Kidney glomerular epithelial cell (primary cell): Measurements from ENCODE around the gene CNIH2.
"Not testable (repeated sequence)": the region's sequence is repeated elsewhere in the genome, so short reads cannot be mapped to it uniquely, and the experiment has no call there.

Experiments used
- DNase-seq: peaks from one replicate; lab custom pipeline; 2025; lab: John Stamatoyannopoulos, UW

Gene CNIH2

GRCh38 chr11:66291706-66292542, 13.9 kb downstream of the CNIH2 start, which contains the start of gene TMEM151A:
TSS of gene TMEM151A (plus strand) at chr11:66291894. CDS start at chr11:66292014, 120 bp downstream.
- no peak for DNase-seq

DNA sequence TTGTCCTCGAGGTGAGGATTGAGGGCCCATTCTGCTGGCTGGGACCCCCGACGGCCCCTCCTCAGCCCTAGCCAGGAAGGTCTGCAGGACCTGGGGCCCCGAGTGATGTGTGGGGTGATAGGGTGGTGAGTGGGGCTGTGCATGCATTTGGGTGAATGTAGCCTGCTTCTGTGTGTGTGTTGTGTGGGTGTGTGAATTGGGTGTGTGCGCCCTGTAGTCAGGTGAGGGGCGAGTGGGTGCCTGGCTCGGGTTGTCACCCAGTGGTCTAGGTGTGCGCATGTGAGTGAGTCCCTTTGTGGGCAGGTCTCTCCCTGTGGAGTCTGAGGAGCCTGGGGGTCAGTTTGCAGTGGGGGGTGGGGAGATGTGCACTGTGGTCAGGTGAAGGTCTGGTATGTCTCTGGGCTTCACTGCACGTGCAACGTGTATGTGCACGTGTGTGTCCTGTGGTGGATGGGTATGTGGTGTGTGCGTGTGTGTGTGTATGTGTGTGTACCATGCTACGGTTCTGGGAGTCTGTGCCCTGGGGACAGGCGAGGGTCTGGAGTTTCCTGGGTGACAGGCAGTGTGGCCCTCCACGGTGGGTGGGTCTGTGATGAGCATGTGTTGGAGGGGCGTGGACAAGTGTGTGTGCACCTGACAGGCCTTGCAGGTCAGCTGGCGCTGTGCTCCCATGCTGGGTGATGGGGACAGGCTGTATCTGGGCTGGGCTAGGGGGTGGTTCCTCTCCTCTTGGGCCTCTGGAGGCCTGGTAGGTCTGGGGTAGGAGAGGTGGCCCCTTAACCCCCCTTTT, 14.8 kb downstream of the CNIH2 start:
- no peak for DNase-seq

- no peak for DNase-seq
Measured at GRCh38 chr11:66293352-66293751, 15.4 kb downstream of the CNIH2 start.

DNA sequence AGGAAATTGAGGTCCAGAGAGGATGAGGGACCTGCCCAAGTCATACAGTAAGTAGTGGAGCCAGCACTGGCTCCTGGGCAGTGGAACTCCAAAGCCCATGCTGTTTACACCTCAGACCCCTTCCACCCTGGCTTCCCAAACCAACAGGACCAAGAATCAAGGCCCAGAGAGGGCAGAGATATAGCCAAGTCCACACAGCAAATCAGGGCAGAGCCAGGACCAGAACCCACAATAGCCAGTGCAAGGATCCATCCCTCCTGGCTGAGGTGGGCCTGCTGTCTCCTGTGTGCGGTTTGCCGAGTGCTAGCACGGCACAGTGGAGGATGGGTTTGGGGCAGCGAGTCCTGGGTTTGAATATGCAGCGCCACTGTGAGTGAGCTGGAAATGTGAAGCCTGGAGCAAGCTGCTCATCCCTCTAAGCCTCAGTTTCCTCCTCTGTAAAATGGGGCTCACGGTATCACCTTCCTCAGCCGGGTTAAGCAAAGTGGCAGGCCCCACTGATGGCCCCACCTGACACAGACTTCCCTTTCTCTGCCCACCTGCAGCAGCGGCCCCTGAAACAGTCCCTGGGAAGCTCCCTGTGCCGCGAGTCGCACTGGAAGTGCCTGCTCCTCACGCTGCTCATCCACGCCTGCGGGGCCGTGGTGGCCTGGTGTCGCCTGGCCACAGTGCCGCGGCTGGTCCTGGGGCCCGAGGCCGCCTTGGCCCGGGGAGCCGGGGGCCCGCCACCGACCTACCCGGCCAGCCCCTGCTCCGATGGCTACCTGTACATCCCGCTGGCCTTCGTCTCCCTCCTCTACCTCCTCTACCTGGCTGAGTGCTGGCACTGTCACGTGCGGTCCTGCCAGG, 16.0 kb downstream of the CNIH2 start:
- no peak for DNase-seq

- no peak for DNase-seq
Measured at GRCh38 chr11:66294626-66295620, 16.9 kb downstream of the CNIH2 start.

GRCh38 chr11:66297610-66298009, 19.6 kb downstream of the CNIH2 start:
- no peak for DNase-seq

DNA sequence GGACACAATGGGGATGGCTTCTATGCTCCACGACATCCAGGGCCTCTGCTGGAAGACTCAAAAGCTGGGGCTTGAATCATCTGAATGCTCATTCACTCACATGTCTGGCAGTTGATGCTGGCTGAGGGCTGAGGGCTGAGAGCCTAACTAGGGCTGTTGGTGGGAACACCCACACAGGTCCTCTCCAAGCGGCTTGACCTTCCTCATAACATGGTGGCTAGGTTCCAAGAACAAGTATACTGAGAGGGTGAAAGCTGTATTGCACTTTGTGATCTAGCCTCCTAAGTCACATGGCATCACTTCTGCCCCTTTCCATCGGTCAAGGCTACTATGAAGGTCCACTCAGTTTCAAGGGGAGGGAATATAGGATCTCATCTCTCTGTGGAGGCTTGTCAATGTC, 21.2 kb downstream of the CNIH2 start:
- DNase-seq: no peak

- no peak for DNase-seq
Measured at GRCh38 chr11:66302656-66303055, 24.7 kb downstream of the CNIH2 start.

- DNase-seq: no peak
Measured at GRCh38 chr11:66309475-66309874, 31.5 kb downstream of the CNIH2 start.

- no peak for DNase-seq
Measured at GRCh38 chr11:66310324-66310723, 32.3 kb downstream of the CNIH2 start.

DNA sequence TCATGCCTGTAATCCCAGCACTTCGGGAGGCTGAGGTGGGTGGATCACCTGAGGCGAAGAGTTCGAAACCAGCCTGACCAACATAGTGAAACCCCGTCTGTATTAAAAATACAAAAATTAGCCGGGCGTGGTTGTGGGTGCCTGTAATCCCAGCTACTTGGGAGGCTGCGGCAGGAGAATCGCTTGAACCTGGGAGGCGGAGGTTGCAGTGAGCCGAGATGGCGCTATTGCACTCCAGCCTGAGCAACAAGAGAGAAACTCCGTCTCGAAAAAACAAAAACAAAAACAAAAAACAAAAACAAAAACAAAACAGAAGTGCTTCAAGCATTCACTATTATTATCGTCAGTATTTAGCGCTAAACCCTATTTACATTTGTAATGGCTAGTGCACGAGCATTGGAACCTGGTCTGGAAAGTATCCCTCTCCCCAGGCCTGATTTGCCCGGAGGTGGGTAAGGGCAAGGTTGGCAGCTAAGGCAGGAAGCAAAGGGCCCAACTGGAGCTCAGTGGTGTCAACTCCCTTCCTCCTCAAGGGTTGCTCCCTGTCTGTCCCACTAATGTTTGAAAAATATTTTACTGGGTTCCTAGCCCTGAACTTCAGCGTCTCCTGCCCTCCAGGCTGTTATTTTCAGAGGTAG, 32.9 kb downstream of the CNIH2 start:
- not testable (repeated sequence) for DNase-seq

DNA sequence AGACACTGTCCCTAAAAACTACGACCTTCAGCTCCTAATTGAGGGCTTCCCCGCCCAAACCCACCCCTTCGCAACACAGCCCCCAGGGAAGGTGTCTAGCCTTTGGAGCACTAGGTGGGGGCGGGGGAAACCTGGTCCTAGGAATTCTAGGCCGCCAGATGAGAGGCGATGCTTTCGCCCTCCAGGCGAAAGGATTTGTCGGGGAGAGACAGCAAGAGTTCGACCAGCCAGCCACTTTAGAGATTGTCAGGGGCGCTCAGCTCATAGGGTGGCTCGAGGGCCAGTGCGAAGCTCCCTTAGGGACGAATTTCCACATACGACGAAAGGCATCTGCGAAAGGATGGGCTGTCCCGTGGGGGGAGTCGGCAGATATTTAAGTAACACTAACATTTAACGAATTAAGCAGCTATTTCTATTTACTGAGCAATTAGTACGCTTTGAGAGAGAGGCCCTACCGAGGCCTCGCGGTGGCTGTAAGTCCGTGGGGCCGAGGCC, 33.5 kb downstream of the CNIH2 start:
- no peak for DNase-seq

GRCh38 chr11:66311965-66312548, 34.1 kb downstream of the CNIH2 start:
- DNase-seq: peak; percentile 92

- DNase-seq: peak; percentile 94
Measured at GRCh38 chr11:66312549-66313320, 34.8 kb downstream of the CNIH2 start.

DNA sequence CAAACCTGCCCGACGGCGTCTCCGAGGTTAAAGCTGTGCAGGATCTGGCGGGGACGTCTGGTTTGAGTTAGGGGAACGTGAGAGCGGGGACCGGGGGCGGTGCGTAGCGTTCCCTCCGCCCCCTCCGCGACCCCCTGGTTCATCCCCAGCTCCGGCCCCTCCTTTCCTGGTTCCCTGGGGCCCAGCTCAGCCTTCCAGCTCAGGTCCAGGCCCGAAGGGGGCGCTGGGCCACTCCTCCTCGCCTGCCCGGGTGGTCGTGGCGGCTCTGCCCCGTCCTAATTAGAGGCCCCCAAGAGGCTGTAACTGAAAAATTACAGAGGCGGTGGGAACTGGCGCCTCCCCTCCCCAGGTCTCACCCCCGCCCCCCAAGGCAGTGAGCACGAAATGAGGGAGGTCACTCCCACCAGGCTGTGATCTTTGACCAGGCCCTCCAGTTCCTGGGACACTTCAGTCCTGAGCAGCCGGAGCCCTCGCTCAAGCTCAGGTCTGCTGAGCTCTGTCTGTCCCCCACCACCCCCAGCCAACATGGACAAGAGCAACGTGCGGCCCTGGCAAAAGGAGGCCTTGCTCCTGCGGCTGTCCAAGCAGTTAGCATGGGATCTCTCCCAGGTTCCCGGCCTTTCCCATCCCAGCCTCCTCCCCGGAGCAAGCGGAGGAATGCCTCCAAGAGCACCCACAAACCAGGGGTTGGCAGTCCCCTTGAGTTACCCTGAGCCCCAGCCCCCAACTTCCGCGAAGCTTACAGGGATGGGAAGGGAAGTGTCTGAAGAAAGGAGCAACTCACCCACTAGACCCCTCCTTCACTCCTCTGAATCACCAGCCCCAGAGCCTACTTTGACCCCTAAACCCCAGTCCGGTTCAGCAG, 35.6 kb downstream of the CNIH2 start:
- no peak for DNase-seq

- DNase-seq: no peak
Measured at GRCh38 chr11:66314186-66314501, 36.2 kb downstream of the CNIH2 start.

DNA sequence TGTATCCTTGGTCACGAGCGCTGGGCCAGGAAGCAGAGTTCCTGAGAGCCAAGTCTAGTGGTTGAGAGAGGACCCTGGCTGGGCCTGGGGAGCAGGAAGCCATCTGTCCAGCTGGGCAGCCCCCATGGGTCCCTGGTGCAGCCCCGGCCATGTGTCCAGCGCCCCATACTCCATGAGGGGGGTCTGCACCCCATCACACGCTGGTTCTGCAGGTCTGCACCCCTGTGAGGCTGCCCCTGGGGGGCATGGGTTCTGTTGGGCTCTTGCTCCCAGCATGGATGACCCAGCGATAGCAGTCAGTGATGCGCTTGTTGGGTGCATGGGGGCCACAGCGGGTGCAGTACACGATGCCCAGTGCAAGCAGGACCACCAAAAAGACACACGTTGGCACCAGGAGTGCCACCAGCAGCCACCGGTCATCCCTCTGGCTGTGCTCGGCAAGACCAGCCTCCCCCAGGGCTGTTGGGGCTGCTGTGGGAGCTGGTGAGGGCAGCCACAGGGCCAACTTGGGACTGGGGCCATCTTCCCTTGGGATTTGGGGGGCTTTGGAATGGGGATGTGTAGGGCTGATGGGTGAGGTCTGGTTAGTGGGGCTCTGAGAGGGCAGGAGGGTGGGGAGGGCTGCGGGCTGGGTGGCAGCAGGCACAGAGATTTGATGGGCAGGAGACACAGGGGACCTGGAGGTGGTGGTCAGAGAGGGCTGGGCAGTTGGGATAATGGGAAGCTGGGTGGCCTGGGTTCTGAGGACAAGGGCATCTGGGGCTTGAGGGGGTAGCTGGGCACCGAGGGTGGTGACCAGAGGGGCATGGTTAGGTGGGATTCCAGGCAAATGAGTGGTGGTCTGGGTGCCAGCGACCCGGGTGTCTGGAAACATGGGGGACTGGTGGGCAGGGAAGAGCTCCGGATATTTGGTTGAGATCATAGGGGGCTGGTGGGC, 36.9 kb downstream of the CNIH2 start:
- DNase-seq: no peak
